ENCODE results near the gene LETMD1. TPM values are rescaled to one million over a fixed set of nuclear protein-coding genes. Genes with fewer than 3 reads are reported as not detected.

The LETMD1 gene
- total RNA-seq, 2 experiments from 2014 or later, result 53.9 to 103 TPM

DNA sequence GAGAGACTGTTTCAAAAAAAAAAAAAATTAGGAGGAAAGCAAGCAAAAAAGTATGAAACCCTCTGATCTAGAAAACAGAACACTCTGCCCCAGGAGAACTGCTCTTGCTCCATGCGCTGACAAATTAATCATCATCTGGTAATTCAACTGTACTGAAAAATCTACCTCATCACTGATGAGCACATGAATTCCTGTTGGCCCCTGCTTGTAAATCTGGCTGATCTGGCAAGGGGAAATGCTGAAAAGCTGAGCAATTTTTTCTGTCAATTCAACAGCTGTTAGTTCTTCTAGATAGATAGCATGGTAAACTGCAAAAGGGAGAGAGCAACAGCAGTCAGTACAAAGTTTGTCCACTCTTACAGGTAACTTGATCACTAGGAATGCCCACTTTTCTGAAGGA is 50.5 kb downstream of the LETMD1 start:
- POLR2A ChIA-PET, result interaction anchor here (0.6 kb wide), 1 partner anchor 15 kb away, joined by 5 read pairs; no protein-coding TSS in a partner anchor
- BruUV-seq (replicated peaks), result no TSS peak
- Histone ChIP-seq H3K4me1 (ENCODE audit: insufficient read depth, low read length, poor library complexity, severe bottlenecking) (no peaks in the 10 kb centered on the region), H3K4me2 (ENCODE audit: low read length) (no peak overlapping the region), H3K27ac (ENCODE audit: low read depth, low read length, poor library complexity, severe bottlenecking) (no peak overlapping the region), H2AFZ (ENCODE audit: low read length) (no peak overlapping the region), H3K9me2 (ENCODE audit: insufficient read depth, low read length) (no peaks in the 10 kb centered on the region), H4K20me1 (ENCODE audit: insufficient read depth, low read length) (no peaks in the 10 kb centered on the region), H3K36me3 (ENCODE audit: insufficient read depth, low read length) (peaks cover 40% of the 10 kb centered on the region), H3K9me3 (ENCODE audit: low read length) (no peaks in the 10 kb centered on the region), H3K79me2 (ENCODE audit: insufficient read depth, low read depth, low read length) (no peaks in the 10 kb centered on the region), H3K4me3 (ENCODE audit: low read depth, low read length, poor library complexity, severe bottlenecking) (no peak overlapping the region)
- intact Hi-C loops (cut with micrococcal nuclease; ENCODE audit: unreplicated experiment), result no loop called here
- TF ChIP-seq, protein P1, sequence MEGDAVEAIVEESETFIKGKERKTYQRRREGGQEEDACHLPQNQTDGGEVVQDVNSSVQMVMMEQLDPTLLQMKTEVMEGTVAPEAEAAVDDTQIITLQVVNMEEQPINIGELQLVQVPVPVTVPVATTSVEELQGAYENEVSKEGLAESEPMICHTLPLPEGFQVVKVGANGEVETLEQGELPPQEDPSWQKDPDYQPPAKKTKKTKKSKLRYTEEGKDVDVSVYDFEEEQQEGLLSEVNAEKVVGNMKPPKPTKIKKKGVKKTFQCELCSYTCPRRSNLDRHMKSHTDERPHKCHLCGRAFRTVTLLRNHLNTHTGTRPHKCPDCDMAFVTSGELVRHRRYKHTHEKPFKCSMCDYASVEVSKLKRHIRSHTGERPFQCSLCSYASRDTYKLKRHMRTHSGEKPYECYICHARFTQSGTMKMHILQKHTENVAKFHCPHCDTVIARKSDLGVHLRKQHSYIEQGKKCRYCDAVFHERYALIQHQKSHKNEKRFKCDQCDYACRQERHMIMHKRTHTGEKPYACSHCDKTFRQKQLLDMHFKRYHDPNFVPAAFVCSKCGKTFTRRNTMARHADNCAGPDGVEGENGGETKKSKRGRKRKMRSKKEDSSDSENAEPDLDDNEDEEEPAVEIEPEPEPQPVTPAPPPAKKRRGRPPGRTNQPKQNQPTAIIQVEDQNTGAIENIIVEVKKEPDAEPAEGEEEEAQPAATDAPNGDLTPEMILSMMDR (conservative IDR thresholded peaks at IDR 0.05; ENCODE audit: low read length), result no peak
- TF ChIP-seq EZH2phosphoT487 (IDR thresholded peaks at IDR 0.05; ENCODE audit: borderline replicate concordance, low read depth, low read length), result no peak
- DNase-seq (ENCODE audit: low spot score), result no peak
- CTCF ChIA-PET (ENCODE audit: unreplicated experiment), result no interaction called here

DNA sequence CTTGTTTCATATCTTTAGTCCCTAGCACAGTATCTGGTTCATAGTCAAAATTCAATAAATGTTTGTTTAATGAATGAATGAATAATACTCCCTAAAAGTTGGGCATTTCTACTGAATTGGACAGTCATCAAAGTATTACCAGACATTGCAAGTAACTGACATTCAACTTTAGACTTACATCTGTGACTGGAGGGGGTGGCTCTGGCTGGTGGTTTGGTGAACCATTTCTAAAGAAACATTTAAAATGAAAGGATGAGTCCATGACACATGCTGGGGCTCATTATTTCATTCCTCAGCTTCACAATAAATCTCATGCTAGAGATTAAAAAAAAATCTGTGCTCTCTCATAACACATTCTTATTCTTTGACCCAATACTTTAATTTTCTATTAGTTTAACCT is 55.9 kb downstream of the LETMD1 start:
- Histone ChIP-seq H3K9me3 (ENCODE audit: low read length) (no peaks in the 10 kb centered on the region), H3K4me3 (ENCODE audit: low read depth, low read length, poor library complexity, severe bottlenecking) (no peak overlapping the region), H3K9me2 (ENCODE audit: insufficient read depth, low read length) (no peaks in the 10 kb centered on the region), H4K20me1 (ENCODE audit: insufficient read depth, low read length) (no peaks in the 10 kb centered on the region), H3K4me1 (ENCODE audit: insufficient read depth, low read length, poor library complexity, severe bottlenecking) (no peaks in the 10 kb centered on the region), H2AFZ (ENCODE audit: low read length) (no peak overlapping the region), H3K79me2 (ENCODE audit: insufficient read depth, low read depth, low read length) (no peaks in the 10 kb centered on the region), H3K36me3 (ENCODE audit: insufficient read depth, low read length) (peaks cover 50% of the 10 kb centered on the region), H3K27ac (ENCODE audit: low read depth, low read length, poor library complexity, severe bottlenecking) (no peak overlapping the region), H3K4me2 (ENCODE audit: low read length) (no peak overlapping the region)
- ChIA-PET CTCF (ENCODE audit: unreplicated experiment) (no interaction called here), POLR2A (no interaction called here)
- DNase-seq (ENCODE audit: low spot score), result no peak
- TF ChIP-seq EZH2phosphoT487 (IDR thresholded peaks at IDR 0.05; ENCODE audit: borderline replicate concordance, low read depth, low read length), result no peak
- TF ChIP-seq, protein P1 (conservative IDR thresholded peaks at IDR 0.05; ENCODE audit: low read length), result no peak
- BruUV-seq (replicated peaks), result no TSS peak
- intact Hi-C loops (cut with micrococcal nuclease; ENCODE audit: unreplicated experiment), result no loop called here

DNA sequence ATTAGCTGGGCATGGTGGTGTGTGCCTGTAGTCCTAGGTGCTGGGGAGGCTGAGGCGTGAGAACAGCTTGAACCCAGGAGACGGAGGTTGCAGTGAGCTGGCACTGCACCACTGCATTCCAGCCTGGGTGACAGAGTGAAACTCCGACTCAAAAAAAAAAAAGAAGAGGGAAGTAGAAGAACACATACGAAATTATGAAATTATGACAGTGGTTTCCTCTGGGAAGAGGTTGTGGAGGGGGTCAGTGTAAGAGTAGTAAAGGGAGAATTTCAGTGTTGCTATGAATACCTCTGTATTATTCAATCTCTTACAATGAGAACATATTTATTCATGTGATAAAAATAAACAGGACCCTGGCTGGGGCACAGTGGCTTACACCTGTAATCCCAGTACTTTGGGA is 60.0 kb downstream of the LETMD1 start:
- H3K27ac ChIP-seq (ENCODE audit: low read depth, low read length, poor library complexity, severe bottlenecking), result no peak overlapping the region
- no TSS peak for BruUV-seq (replicated peaks)
- H3K4me2 ChIP-seq (ENCODE audit: low read length), result no peak overlapping the region
- ChIA-PET POLR2A (interaction anchor here (0.6 kb wide), 1 partner anchor 19 kb away, joined by 3 read pairs; no protein-coding TSS in a partner anchor), CTCF (ENCODE audit: unreplicated experiment) (no interaction called here)
- DNase-seq (ENCODE audit: low spot score), result no peak
- no peak overlapping the region for H3K4me3 ChIP-seq (ENCODE audit: low read depth, low read length, poor library complexity, severe bottlenecking)
- no peaks in the 10 kb centered on the region for H3K9me3 ChIP-seq (ENCODE audit: low read length)
- intact Hi-C loops (cut with micrococcal nuclease; ENCODE audit: unreplicated experiment), result no loop called here
- no peaks in the 10 kb centered on the region for H4K20me1 ChIP-seq (ENCODE audit: insufficient read depth, low read length)
- TF ChIP-seq, protein P1 (conservative IDR thresholded peaks at IDR 0.05; ENCODE audit: low read length), result no peak
- TF ChIP-seq EZH2phosphoT487 (IDR thresholded peaks at IDR 0.05; ENCODE audit: borderline replicate concordance, low read depth, low read length), result no peak
- H3K36me3 ChIP-seq (ENCODE audit: insufficient read depth, low read length), result peaks cover 50% of the 10 kb centered on the region
- no peaks in the 10 kb centered on the region for H3K4me1 ChIP-seq (ENCODE audit: insufficient read depth, low read length, poor library complexity, severe bottlenecking)
- no peaks in the 10 kb centered on the region for H3K79me2 ChIP-seq (ENCODE audit: insufficient read depth, low read depth, low read length)
- no peak overlapping the region for H2AFZ ChIP-seq (ENCODE audit: low read length)
- no peaks in the 10 kb centered on the region for H3K9me2 ChIP-seq (ENCODE audit: insufficient read depth, low read length)

Small RNAs within 50 kb of the gene (small RNA-seq; reads per million reads assigned to genes)
- gene RNU6-1273P, result not detected
- gene RNU6-87P, result not detected

Other genes starting within 250 kb of the LETMD1 start
- gene TMPRSS12, start 205.4 kb upstream of the LETMD1 start, total RNA-seq (2014; rRNA removed; shearing (Covaris generic)), result not detected in 2 replicates
- not detected in 2 replicates for gene TMPRSS12, start 205.4 kb upstream of the LETMD1 start, total RNA-seq (2022)
- gene HIGD1C, start 95.8 kb upstream of the LETMD1 start, total RNA-seq (2014; rRNA removed; shearing (Covaris generic)), result not detected in 2 replicates
- not detected in 2 replicates for gene HIGD1C, start 95.8 kb upstream of the LETMD1 start, total RNA-seq (2022)
- 28.2 and 35.0 TPM in 2 replicates for gene SLC11A2, start 21.9 kb upstream of the LETMD1 start, total RNA-seq (2014; rRNA removed; shearing (Covaris generic))
- gene SLC11A2, start 21.9 kb upstream of the LETMD1 start, total RNA-seq (2022), result 43.4 and 43.6 TPM in 2 replicates
- 10.4 and 11.7 TPM in 2 replicates for gene CSRNP2, start 35.3 kb downstream of the LETMD1 start, total RNA-seq (2014; rRNA removed; shearing (Covaris generic))
- gene CSRNP2, start 35.3 kb downstream of the LETMD1 start, total RNA-seq (2022), result 28.6 and 30.1 TPM in 2 replicates
- gene TFCP2, start 124.8 kb downstream of the LETMD1 start, total RNA-seq (2014; rRNA removed; shearing (Covaris generic)), result 7.1 and 7.2 TPM in 2 replicates
- gene TFCP2, start 124.8 kb downstream of the LETMD1 start, total RNA-seq (2022), result 10.2 and 11.5 TPM in 2 replicates
- gene POU6F1, start 169.7 kb downstream of the LETMD1 start, total RNA-seq (2014; rRNA removed; shearing (Covaris generic)), result 1.2 and 2.6 TPM in 2 replicates
- gene POU6F1, start 169.7 kb downstream of the LETMD1 start, total RNA-seq (2022), result 5.0 and 5.5 TPM in 2 replicates
- 101 and 137 TPM in 2 replicates for gene DAZAP2, start 190.5 kb downstream of the LETMD1 start, total RNA-seq (2014; rRNA removed; shearing (Covaris generic))
- 131 and 153 TPM in 2 replicates for gene DAZAP2, start 190.5 kb downstream of the LETMD1 start, total RNA-seq (2022)
- not detected in 2 replicates for gene SMAGP, start 222.1 kb downstream of the LETMD1 start, total RNA-seq (2014; rRNA removed; shearing (Covaris generic))
- 1.9 and 2.6 TPM in 2 replicates for gene SMAGP, start 222.1 kb downstream of the LETMD1 start, total RNA-seq (2022)